Pancreas (tissue), 10 donors: ENCODE data around the gene SCLY. TPM values are rescaled to one million over a fixed set of nuclear protein-coding genes. Genes with fewer than 3 reads are reported as not detected.
A peak's percentile ranks its signal among the peaks of the same experiment; 100 is the strongest.

Source experiments
- ATAC-seq, 4 donors: fragments of 200-7000 bp; cut with Tn5 transposase; one replicate each; pipeline versions ENCODE4 v1.8.0 to v1.9.1; 2020; ENCODE audit warnings: mild to moderate bottlenecking in 4 of 4, moderate library complexity in 4 of 4
- DNase-seq, 6 donors: peaks; one replicate each; pipeline ENCODE4 v3.0.0-alpha.2; 2020
- FAIRE-seq: peaks from 2 replicates; lab custom pipeline; 2012; peaks lifted over from hg19 to GRCh38; lab: Jason Lieb, UNC
- H3K27ac ChIP-seq, 4 donors: fragments of 200-600 bp; sonication (generic); 1 replicate in 3 of 4; 2 replicates in 1 of 4; pipeline versions ENCODE4 v1.5.0 to v1.8.0; 2020
- H3K27me3 ChIP-seq, 4 donors: fragments of 200-600 bp; one replicate each; pipeline ENCODE4 v1.8.0; 2021
- H3K36me3 ChIP-seq, 3 donors: fragments of 200-600 bp; sonication (generic) in 1 of 3; one replicate each; pipeline versions ENCODE4 v1.5.0 to v1.8.0; 2020 to 2021
- H3K4me1 ChIP-seq, 3 donors: fragments of 200-600 bp; one replicate each; pipeline ENCODE4 v1.8.0; 2021
- H3K4me3 ChIP-seq, 4 donors: fragments of 200-600 bp; sonication (generic) in 2 of 4; one replicate each; pipeline versions ENCODE4 v1.5.0 to v1.8.0; 2020 to 2021
- H3K9me3 ChIP-seq, 4 donors: fragments of 200-600 bp; one replicate each; pipeline ENCODE4 v1.8.0; 2021
- WGBS, 2 donors: extraction: QIAGEN DNeasy Blood & Tissue Kit; methylation state at CpG; one replicate each; pipeline ENCODE4 v1.1.7; 2013; 5-methylcytosine and 5-hydroxymethylcytosine counted together
- intact Hi-C, 3 donors: fragments of 100-400 bp; cut with DNase I; formaldehyde crosslinking; loops; one replicate each; pipeline versions ENCODE4 v1.11.1 to v1.14.2; 2022
- polyA plus RNA-seq, 2 donors: library from polyadenylated mRNA; stranded (reverse); fragments of 200-250 nt; gene quantifications; one replicate each; pipeline ENCODE4 v1.2.3, GENCODE V29; 2013
- total RNA-seq, 6 donors: library from RNA; stranded (reverse); fragmentation: NEBNext Ultra II Directional in 4 of 6; extraction: Animal tissue kit (Norgen Biotek cat#: 25700) in 4 of 6; gene quantifications; one replicate each; pipeline versions ENCODE4 v1.2.1 to v1.2.4, GENCODE V29; 2021 to 2023
- TF ChIP-seq, protein P1 (sequence below), 4 donors: fragments of 200-600 bp; sonication (generic) in 3 of 4; IDR thresholded peaks; one replicate each; pipeline versions ENCODE4 v1.5.0 to v1.8.0; 2021; ENCODE audit warnings: antibody characterized with exemption in 4 of 4
- donor health status: healthy with polysubstance abuse.
- donor health status: DM: no; HTN: no; CAD: no; lungs with moderate emphysema.
- donor health status: DM: no; HTN: no; CAD: no.
- donor health status: control.
- donor health status: control.
- donor health status: Bipolar disorder and iron deficiency.
- donor health status: DM: yes; HTN: yes; CAD: no.
- donor health status: DM: no; HTN: no; CAD: no.
- donor health status: DM: no; HTN: no; CAD: no.
- donor health status: DM: yes; HTN: yes; CAD: no.

SCLY gene
- total and polyA plus RNA-seq, 8 donors = 13.8 to 33.5 (median 22.3) TPM

DNA sequence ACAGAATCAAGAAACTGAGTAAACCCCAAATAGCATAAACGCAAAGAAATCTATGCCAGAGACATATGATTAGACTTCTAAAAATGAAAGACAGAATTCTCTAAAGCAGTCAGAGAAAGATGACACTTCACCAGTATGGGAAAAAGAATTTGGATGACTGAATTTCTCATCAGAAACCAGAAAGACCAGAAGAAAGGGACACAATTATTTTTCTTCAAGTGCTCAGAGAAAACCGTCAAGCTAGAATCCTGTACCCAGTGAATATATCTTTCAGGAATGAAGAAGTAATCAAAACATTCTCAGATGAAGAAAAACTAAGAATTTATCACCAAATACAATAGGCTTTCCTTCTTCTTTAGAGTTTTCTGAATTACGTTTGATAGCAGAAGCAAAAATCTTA lies 25.1 kb downstream of the SCLY start:
- H3K4me1 ChIP-seq = no peaks in the 10 kb centered on the region
- TF ChIP-seq, protein P1, sequence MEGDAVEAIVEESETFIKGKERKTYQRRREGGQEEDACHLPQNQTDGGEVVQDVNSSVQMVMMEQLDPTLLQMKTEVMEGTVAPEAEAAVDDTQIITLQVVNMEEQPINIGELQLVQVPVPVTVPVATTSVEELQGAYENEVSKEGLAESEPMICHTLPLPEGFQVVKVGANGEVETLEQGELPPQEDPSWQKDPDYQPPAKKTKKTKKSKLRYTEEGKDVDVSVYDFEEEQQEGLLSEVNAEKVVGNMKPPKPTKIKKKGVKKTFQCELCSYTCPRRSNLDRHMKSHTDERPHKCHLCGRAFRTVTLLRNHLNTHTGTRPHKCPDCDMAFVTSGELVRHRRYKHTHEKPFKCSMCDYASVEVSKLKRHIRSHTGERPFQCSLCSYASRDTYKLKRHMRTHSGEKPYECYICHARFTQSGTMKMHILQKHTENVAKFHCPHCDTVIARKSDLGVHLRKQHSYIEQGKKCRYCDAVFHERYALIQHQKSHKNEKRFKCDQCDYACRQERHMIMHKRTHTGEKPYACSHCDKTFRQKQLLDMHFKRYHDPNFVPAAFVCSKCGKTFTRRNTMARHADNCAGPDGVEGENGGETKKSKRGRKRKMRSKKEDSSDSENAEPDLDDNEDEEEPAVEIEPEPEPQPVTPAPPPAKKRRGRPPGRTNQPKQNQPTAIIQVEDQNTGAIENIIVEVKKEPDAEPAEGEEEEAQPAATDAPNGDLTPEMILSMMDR (IDR thresholded peaks at IDR 0.05) = no peak
- ATAC-seq (no peak), FAIRE-seq (no peak), DNase-seq (no peak)
- no peaks in the 10 kb centered on the region for H3K9me3 ChIP-seq
- intact Hi-C loops = no loop called here
- WGBS, 2 donors = 98 to 99% methylated on average over 3 of the region's 3 CpGs
- no peaks in the 10 kb centered on the region for H3K27me3 ChIP-seq
- no peak overlapping the region for H3K4me3 ChIP-seq
- no peak overlapping the region for H3K27ac ChIP-seq
- peaks cover 0 to 28% (median 6%) of the 10 kb centered on the region in 3 donors for H3K36me3 ChIP-seq

DNA sequence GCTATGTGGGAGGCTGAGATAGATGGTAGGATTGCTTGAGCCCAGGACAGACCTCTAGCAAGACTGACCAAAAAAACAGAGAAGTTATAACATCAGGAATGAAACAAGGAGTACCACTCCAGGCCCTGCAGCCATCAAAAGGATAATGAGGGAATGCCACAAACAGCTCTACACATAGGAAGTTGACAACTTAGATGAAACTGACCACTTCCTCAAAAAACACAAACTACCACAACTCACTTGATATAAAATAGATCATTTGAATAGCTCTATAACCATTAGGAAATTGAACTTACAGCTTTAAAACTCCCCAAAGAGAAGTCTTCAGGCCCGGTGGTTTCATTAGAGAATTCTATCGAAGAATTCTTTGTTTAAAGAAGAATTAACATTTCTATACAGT lies 26.4 kb downstream of the SCLY start:
- H3K4me3 ChIP-seq = no peak overlapping the region
- no peak overlapping the region for H3K27ac ChIP-seq
- FAIRE-seq (no peak), DNase-seq (no peak), ATAC-seq (peak in 1 of 4 donors; percentile 25)
- no peaks in the 10 kb centered on the region for H3K9me3 ChIP-seq
- TF ChIP-seq, protein P1 (IDR thresholded peaks at IDR 0.05) = no peak
- H3K4me1 ChIP-seq = no peaks in the 10 kb centered on the region
- H3K36me3 ChIP-seq = peaks cover 0 to 17% (median 0%) of the 10 kb centered on the region in 3 donors
- WGBS, 2 donors = 87 to 90% methylated on average over 2 of the region's 2 CpGs
- H3K27me3 ChIP-seq = no peaks in the 10 kb centered on the region
- intact Hi-C loops = no loop called here

DNA sequence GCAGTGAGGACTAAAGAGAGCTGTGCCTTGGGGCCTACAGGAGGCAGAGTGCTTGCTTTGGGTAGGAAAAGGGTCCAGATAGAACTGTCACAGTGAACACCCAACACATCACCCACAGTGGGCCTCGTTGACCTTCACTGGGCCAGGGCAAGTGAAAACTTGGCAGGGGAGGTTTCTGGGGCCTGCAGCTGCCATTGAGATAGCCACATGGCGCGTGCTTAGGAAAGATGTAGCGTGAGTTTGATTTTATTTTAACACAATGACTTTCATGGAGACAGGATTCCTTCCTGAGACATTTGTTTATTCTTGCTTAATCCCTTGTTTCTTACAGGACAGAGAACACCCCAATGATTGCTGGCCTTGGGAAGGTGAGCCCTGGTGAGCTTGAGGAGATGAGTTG lies 30.1 kb downstream of the SCLY start:
- H3K9me3 ChIP-seq = no peaks in the 10 kb centered on the region
- FAIRE-seq = no peak
- intact Hi-C loops = no loop called here
- no peaks in the 10 kb centered on the region for H3K36me3 ChIP-seq
- H3K4me3 ChIP-seq = no peak overlapping the region
- H3K27me3 ChIP-seq = no peaks in the 10 kb centered on the region
- H3K4me1 ChIP-seq = peaks cover 0 to 3% (median 2%) of the 10 kb centered on the region in 3 donors
- TF ChIP-seq, protein P1 (IDR thresholded peaks at IDR 0.05) = no peak
- no peak for ATAC-seq
- H3K27ac ChIP-seq = no peak overlapping the region
- DNase-seq = peak in 1 of 6 donors; percentile 1
- WGBS, 2 donors = 83 to 94% methylated on average over 4 of the region's 4 CpGs

DNA sequence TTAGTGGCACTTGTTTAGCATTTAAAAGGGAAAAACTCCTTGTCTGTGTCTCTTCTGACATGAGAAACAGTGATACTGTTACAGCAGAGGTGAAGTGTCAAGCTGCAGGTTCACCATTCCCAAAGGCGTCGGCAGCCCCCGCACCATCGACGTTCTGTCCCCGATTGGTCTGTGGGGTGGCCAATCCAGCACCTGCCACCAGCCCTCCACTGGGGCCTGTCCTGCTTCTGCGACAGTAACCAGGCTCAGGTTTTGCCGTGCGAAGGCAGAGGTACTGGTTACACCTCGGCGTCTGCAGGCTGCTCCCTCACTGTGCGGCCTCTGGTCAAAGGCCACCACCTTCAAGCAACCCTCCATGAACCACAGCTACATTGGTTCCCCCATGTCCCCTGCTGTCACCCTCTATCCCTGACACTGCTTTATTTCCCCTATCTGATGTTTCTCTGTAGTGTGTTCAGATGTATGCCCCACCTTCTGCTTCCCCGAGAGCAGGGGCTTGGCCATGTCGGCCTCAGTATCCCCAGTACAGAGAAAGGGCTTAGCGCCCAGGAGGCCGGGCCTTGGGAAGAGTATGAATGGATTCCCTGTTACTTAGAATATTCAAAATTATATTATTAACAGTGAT lies 30.7 kb downstream of the SCLY start:
- TF ChIP-seq, protein P1 (IDR thresholded peaks at IDR 0.05) = no peak
- Histone ChIP-seq H3K36me3 (no peaks in the 10 kb centered on the region), H3K9me3 (no peaks in the 10 kb centered on the region), H3K4me1 (peaks cover 0 to 5% (median 5%) of the 10 kb centered on the region in 3 donors), H3K4me3 (no peak overlapping the region), H3K27me3 (no peaks in the 10 kb centered on the region), H3K27ac (no peak overlapping the region)
- no peak for ATAC-seq
- DNase-seq = peak in 1 of 6 donors; percentile 4
- no peak for FAIRE-seq
- WGBS, 2 donors = 96 to 98% methylated on average over 16 of the region's 16 CpGs
- intact Hi-C loops = no loop called here

DNA sequence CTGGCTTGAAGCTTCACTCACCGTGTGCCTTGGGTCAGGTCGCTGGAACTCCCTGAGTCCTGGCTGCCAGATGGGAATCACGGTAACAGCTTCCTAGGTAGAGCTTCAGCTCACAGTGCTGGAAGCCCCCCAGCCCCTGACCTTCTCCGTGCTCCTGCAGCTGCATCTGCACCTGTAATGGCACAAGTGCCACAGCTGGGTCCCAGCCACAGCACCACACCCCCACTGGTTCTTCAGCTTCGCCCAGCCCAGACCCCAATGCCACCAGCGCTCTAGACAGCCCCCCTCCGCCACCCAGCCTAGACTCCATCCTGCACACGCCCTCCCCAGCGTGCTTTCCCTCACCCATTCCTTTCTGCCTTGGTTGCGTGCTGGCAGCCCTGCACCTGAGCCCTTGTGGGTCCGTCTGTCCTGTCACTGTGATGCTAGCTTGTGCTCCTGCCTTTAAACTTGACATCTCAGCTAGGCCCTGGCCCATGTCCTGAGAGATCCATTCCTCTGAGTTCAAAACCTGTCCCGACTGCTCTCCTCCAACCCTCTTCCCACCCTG lies 31.8 kb downstream of the SCLY start:
- ATAC-seq (no peak), FAIRE-seq (no peak), DNase-seq (peak in 2 of 6 donors; percentile 7 to 55)
- intact Hi-C loops = no loop called here
- no peaks in the 10 kb centered on the region for H3K27me3 ChIP-seq
- H3K9me3 ChIP-seq = no peaks in the 10 kb centered on the region
- H3K4me1 ChIP-seq = peaks cover 0 to 5% (median 5%) of the 10 kb centered on the region in 3 donors
- H3K36me3 ChIP-seq = no peaks in the 10 kb centered on the region
- no peak overlapping the region for H3K27ac ChIP-seq
- H3K4me3 ChIP-seq = no peak overlapping the region
- WGBS, 2 donors = 95 to 97% methylated on average over 12 of the region's 12 CpGs
- TF ChIP-seq, protein P1 (IDR thresholded peaks at IDR 0.05) = no peak
